IPS DF 19.7 (cell line): ENCODE measurements around the gene GMCL2.

Source experiments
- DNase-seq: peaks from one replicate; pipeline ENCODE4 v3.0.0-alpha.2; 2013; ENCODE audit warnings: low read depth, low spot score

Gene GMCL2

DNA sequence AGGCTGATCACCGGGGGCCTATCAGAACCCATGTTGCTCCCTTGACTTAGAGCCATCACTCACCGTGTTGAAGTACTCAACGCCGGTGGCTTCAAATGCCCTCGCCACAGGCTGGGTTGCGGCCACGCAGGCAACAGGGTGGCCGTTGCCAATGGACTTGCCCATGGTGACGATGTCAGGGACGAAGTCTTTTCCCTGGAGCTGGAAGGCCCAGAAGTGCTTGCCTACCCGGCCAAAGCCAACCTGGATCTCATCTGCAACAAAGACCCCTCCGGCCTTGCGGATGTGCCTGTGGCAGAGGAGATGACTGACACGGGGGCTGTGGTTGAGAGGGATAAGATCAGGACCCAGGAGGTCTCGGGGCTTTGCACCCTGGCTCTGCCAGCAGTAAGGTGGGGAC lies 35.1 kb upstream of the GMCL2 start:
- no peak for DNase-seq

DNA sequence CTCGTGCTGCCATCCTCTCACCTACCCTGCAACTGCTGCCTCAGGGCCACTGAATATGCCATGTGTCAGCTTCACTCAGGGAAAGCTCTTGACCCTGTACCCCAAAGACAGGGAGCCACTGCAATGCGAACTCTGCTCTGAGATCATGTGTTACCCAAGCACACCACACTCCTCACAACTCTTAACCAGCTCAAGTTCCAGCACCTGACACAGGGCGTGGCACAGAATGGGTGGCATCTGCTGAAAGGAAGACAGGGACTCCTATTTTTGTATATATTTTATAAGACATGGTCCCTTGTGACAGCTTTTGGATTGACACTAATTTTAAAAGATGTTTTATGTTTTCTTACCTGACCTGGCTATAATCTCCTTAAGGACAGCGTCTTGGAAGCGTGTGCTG lies 34.7 kb upstream of the GMCL2 start:
- no peak for DNase-seq

DNA sequence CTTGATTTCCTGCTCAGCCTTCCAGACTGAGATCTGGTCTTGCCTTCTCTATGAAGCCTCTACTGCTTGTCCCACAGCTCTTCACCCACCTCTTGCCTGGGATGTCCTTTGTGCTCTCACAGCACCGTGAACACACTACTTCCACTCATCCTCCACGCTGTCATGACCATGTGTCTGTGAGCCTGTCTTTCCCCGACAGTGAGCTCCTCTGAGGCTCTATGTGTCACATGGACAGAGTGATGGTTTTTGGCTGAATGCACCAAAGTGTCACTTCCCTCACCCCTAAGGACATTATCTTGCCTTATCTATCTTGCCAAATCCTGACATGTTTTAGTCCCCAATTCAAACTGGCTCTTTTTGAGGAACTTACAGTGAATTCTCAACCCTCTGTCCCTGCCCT lies 34.1 kb upstream of the GMCL2 start:
- DNase-seq: no peak

DNA sequence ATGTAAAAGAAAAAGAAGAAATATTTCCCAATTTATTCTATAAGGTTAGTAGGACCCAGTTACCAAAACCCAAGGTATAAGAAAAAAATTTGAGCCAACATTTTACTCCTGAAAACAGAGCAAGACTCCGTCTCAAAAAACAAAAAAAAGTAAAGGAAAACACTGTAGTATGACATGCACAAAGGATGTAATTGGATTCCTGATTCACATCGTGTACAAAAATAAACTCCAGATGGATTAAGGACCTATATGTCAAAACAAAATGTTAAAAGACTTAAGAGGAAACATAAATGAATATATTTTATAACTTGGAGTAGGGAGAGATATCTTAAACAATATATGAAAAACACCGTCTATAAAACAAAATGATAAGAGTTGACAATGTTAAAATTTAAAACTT lies 31.7 kb upstream of the GMCL2 start:
- DNase-seq: no peak

DNA sequence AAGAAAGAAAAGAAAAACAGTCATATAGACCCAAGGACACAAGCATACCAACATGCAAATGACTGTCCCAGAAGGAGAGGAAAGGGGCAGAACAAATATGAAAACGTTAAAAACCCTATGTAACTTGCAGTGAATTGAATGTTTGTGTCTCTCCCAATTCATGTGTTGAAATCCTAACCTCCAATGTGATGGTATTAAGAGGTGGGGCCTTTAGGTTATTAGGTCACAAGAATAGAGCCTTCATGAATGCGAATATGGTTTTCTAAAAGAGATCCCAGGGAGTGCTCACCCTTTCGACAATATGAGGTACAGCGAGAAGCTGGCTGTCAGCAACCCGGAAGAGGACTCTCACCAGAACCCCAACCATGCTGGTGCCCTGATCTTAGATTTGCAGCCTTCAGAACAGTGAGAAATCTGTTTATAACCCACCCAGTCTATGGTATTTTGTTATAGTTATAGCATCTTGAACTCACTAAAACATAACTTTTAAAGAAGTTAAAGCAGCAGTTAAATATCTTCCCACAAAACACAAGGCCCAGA lies 31.1 kb upstream of the GMCL2 start:
- DNase-seq: no peak

DNA sequence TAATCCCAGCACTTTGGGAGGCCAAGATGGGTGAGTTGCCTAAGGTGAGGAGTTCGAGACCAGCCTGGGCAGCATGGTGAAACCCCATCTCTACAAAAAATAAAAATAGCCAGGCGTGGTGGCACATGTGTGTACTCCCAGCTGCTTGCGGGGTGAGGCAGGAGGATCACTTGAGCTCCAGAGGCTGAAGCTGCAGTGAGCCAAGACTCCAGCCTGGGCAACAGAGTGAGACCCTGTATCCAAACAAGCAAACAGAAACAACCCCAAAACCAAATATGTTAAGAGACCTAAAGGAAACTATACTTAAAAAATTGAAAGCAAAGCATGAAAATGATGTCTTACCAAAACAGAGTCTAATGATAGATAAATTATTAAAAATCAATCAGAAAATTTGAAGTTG lies 29.6 kb upstream of the GMCL2 start:
- DNase-seq: no peak

DNA sequence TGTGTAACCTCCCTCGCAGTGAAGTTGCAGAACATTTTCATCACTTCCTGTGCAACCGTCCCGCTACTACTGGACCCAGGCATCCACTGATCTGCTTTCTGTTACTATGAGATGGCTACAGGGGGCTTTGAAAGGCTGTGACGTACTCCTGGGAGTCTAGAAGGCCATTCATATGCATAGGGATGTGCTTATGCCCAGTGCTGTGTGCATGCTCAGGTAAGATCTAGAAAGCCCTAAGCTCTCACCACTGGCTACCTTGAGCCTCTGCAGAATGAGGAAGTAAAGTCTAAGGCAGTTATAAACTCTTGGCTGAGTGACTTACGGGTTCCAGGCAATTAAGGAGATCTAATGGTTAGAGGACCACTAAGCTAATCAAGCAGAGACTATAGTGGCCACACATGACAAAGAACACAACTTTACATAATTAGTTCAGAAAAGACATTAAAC lies 28.9 kb upstream of the GMCL2 start:
- no peak for DNase-seq

DNA sequence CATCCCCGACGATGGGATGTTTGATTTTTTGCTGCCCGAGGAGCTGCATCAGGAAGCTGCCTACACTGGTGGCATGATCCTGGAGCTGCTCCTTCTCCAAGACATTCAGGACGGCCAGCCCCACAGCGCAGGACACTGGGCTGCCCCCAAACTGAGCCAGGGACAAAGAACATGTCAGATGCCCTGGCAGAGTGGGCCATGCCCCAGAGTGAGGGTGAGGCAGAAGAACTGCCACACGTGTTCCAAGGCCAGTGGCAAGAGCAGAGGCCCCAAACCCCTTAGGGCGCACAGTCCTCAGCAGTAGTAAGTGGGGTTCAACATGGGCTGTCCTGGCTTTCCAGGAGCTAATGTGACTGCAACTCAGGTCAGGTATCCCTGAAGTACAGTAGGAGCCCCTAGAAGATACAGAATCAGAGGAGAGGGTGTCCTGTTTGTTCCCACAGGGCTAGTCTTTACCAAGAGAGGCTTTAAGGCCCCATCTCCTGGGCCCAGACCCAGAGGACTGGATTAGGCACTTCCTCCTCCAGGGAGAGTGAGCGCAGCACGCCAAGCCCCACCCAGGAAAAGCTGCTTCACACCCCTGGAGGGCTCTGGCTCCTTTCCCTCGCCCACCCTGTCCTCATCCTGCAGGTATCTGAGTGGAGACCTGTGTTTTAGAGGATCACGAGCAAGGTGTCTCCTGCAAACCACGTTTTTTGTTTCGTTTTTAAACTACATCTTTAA lies 28.3 kb upstream of the GMCL2 start:
- no peak for DNase-seq

DNA sequence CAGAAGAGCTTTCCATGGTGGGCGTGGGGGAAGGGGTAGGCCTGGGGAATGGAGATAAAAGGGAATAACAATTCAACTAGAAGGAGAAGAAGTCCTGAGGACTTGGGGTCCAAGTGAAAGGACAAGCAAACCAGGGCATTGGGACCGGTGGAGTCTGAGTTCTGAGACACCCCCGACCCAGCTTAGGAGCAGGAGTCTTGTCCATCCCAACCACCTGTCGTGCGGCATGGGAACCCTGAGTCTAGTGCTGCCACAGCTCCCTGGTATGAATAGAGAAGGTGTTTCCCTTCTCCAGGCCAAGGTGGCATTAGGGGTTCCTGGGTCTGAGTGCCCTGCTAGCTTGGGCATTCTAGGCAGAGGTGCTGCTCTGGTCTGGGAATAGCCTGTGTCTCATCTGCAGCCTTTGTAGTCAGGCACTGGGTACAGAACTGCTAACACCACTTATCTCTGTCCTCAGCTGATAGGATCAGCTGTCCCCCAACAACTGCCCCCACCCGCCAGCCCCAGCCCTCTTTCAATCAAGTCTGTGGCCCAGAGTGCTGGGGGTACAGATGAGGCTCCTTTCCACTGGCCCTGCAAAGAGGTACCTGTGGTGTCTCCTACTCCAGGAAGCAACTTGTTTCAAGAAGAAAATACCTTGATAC lies 27.1 kb upstream of the GMCL2 start:
- DNase-seq: no peak

DNA sequence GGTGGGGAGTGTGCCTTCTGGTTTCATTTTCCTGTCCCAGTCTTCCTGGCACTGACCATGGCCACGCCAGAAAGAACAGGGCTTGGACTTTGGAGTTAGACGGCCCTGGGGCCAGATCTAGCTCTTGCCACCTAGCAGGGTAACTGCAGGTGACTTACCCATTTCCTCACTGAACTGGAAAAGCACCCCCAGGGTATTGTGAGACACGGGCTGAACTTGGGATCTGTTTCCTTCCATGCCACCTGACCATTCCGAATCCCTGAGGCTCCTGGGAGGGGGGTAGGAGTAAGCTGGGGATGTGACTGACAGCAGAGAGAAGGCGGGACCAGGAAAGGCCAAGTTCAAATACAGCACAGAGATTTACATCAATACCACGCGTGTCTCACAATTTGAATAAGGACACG lies 26.6 kb upstream of the GMCL2 start:
- DNase-seq: no peak

DNA sequence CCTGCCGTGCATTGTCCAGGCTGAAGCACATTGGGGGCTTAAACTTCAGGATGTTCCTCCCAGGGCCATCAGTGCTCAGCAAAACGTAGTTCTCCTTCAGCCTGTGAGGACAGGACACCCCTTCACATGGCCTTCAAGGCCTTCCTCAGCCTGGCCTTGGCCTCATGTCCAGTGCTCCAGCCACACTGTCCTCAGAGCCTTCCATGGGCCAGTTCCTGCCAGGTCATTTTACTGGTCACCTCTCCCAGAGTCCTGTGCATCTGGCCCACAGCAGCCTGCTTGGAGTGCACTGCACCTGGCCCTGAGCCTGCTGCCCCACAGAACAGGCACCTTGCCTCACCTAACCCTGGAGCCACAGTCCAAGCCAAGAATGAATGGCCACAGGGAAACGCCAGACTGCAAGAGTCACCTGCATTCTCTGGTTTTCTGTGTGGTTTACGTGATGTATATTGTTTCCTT lies 25.9 kb upstream of the GMCL2 start:
- no peak for DNase-seq

DNA sequence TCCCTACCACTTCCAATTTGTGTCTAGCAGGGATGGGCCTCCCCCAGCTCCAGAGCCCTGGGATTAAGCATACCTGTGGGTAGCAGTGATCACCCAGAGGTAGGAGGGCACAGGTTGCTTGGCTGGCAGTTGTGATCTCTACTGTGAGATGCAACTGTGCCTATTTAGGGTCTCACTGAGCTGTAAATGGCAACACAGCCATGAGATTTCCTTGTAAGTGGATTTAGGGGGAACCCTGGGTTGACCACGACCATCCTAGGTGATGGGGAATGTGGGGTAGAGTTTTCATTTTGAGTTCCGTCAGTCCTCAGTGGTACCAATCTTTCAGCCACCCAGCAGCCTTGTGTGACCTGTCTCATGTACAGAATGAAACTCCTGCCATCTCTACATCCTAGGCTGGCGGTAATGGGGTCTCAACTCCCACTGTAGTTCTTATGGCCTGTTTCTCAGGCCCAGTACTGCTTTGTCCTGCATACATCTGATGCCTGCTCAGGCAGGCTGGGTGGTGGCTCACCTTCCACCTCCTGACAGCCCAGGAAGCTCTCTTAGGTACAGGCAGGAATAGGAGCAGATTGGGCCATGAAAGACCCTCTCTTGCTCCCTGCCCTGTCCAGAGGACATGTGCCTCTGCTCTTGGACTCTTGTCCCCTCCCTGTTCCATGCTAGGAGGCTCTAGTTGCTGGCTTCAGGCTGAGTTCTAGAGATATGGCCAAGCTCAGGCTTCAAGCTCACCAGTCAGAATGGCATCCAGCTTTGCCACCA lies 25.3 kb upstream of the GMCL2 start:
- DNase-seq: no peak

DNA sequence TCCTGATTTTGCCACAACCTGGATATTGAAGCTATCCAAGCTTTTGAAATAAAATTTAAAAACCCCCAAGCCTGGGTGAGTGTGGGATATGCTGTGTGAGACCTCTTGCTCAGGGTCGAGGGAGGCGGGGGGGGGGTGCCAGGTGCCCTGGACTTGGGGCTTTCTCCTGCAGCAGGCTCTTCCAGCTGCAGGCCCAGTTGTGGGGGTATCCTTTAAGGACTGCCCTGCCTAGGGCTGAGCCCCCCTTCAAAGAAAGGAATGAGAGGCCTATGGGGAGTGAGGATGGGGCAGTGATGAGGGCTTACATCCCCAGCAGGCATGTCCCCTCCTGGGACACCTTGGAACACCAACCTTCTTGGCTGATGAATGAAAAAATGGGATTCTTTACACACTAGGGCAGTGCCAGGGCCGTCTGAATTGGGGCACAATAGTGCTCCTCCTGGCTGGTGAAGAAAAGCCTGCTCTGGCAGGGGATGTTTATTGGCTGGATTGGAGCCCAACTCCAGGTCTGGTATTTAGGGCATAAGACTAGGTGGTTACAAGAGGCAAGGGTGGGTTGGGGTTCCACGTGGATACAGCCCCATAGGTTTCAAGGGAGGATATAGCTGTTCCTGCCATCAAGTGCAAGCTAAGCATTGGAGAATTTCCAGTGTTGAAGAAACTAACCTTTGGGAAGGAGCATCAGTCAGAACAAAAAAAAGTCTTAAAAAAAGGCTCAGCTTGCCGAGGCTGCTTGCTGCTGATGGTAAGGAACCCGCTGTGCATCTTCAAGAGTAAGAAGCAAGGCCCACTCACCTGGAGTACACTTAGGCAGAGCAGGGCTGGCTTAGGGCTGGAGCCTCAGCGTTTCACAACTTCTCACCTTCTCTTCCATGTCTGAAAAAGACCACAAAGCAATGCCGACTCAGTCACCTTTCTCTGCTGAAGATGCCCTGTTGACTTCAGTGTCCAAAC lies 24.2 kb upstream of the GMCL2 start:
- no peak for DNase-seq

DNA sequence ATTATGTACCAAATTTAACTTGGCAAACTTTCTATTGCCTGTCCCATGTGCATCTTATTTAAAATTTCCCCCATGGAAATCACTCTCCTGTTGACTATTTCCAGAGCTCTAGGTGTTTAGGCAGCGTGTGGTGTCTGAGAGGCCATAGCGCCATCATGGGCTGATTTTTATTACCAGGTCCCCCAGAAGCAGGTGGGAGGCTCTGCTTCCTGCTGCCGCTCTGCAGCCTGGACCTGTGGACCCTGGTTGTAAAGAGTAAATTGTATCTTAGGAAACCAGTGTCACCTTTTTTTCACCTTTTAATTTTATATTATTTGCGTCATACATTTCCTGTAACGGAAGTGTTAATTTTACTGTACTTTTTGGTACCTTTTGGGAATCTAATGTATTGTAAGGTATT lies 23.5 kb upstream of the GMCL2 start:
- no peak for DNase-seq

DNA sequence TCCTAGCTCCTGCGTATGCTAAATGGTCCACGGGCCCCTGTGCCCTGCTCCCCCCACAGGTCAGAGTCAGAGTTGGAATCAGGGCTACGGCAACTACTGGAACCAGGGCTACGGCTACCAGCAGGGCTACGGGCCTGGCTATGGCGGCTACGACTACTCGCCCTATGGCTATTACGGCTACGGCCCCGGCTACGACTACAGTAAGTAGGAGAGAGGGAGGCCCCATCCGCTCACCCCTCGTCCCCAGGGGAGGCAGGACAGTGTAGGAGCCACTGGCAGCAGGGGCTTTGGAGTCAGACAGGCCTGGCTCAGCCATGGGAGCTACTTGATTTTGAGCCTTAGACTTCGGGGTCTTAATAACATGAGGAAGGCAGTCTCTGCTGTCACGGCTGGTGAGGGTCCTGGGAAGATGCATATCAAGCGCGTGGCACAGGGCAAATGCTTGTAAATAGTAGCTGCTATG lies 22.9 kb upstream of the GMCL2 start:
- no peak for DNase-seq

DNA sequence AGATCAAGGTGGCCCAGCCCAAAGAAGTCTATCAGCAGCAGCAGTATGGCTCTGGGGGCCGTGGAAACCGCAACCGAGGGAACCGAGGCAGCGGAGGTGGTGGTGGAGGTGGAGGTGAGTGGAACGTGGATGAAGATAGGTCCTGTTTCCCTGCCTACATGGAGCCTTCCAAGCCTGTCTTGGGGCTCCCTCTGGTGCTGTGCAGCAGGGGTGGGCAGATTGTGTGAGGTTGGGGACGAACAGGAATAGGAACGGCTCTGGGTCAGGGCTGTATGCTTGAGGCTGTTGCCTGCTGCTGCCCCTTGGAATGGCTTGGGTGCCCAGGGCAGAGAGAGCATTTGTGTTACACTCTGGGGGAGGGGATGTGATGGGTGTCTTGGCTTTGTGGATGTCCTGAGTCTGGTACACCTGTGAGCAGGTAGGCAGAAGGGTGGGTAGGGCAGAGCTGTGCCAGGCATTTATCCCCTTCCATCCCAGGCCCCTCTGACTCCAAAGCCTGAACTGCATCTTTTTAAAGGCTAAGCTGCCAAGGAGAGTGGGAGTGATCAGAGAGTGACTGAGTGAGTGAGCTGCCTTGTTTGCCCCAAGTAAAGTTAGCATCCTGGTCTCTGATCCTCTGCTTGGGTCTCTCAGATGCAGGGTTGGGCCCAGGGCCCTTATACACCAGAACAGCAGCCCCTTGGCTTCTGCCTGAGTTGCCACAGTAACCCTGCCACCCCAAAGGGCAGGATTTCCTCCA lies 22.3 kb upstream of the GMCL2 start:
- DNase-seq: no peak

DNA sequence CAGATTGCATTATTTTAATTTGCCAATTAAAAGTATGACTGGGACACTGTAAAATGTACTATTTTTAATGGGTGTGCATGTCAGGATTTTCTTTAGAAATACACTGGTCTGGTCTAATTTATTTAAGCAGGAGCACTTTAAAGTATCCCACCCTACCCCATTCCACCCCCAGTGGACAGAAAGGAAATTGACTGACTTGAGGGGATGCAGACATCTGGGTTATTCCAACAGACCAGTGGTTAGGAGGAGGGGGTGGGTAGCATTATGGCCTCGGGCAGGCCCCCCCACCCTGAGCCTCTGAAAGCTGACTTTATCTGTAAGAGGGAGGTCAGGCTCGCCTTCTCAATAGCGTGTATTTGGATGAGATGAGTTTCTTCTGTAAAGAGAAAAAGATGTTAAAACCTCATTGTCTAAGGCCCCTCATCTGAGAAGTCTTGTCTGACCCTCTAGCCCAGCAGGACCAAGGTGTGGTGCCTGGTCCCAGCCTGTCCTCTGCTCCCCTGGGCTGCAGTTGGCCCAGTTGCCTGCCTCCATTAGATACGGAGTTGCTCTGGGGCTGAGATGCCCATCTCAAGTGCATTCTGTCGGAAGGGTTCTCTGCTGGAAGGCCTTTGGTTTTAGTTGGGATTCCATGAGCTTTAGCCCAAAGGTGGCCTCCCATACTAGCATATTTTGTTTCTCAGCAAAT lies 21.5 kb upstream of the GMCL2 start:
- DNase-seq: no peak

DNA sequence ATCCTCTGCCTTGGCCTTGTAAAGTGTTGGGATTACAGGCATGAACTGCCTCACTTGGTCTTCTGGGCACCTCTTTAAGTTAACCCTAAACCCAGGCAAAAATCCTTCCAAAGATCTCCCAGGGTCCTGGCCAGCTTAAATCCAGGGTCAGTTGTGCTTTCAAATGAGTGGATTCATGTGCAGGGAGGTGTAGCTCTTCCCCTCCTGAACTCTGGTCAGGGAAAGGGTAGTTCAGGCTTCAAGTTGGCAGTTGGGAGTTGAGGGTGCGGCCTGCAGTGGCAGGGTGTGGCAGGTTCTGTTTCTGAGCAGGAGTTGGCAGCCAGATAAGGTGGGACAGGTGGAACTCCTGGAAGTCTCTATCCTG lies 20.7 kb upstream of the GMCL2 start:
- DNase-seq: no peak

DNA sequence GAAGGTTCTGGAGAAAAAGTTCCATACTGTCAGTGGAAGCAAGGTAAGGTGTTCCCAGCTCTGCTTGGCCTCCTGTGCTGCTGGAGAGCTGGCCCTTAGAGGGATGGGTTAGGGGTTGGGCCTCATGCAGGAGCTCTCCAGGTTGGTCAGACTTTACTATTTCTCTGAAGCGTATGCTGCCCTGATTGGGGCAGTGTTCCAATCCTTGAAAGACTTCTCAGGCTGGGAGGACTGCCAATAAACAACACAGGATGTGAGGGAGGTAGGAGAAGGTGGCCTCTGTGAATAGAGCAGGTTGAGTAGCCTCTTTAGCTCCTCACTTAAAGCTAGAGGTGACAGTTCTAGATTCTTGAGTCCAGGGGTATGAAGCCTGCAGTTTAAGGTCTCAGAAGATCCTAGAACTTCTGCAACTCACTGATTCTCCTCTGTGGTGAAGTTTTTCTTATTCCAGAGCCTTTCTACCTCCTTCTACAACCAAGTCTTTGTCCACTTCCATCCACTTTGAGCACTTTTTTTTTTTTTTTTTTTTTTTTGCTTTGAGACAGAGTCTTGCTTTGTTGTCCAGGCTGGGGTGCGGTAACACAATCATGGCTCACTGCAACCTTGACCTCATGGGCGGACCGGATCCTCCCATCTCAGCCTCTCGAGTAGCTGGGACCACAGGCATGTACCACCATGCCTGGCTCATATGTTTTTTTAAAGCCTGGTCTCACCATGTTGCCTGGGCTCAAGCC lies 20.2 kb upstream of the GMCL2 start:
- no peak for DNase-seq
